MCF 10A (cell line): ENCODE data around the gene EXOG. TPM values are rescaled to one million over a fixed set of nuclear protein-coding genes. Genes with fewer than 3 reads are reported as not detected.

Experiments used
- BruUV-seq: library from RNA; stranded (reverse); fragments of 400-500 nt; replicated peaks from 2 replicates; lab custom pipeline; 2021; lab: Mats Ljungman, UMichigan
- CTCF ChIA-PET: fragments of 300-600 bp; sonication (Branson Sonifier 250); formaldehyde crosslinking; extraction: SDS; loops from one replicate; lab custom pipeline; 2021; ENCODE audit warnings: antibody characterized with exemption, inconsistent platforms; lab: Yijun Ruan, JAX
- POLR2A ChIA-PET: fragments of 300-600, 350-650 bp; sonication (Branson Sonifier 250); formaldehyde crosslinking; extraction: SDS; loops from one replicate; lab custom pipeline; 2020; ENCODE audit warnings: antibody characterized with exemption, inconsistent platforms; lab: Yijun Ruan, JAX
- DNase-seq: peaks from one replicate; pipeline ENCODE4 v3.0.0-alpha.2; 2018; ENCODE audit not compliant: unreplicated experiment
- H3K27ac Mint-ChIP-seq: one replicate; pipeline ENCODE4 v1.8.0; 2022; ENCODE audit warnings: mild to moderate bottlenecking, low read depth, mixed read lengths; ENCODE audit not compliant: unreplicated experiment
- H3K27me3 Mint-ChIP-seq: one replicate; pipeline ENCODE4 v1.8.0; 2022; ENCODE audit warnings: mixed read lengths; ENCODE audit not compliant: insufficient read depth, unreplicated experiment
- H3K36me3 Mint-ChIP-seq: one replicate; pipeline ENCODE4 v1.8.0; 2022; ENCODE audit warnings: mild to moderate bottlenecking, moderate library complexity, mixed read lengths; ENCODE audit not compliant: insufficient read depth, unreplicated experiment
- H3K4me1 Mint-ChIP-seq: one replicate; pipeline ENCODE4 v1.8.0; 2022; ENCODE audit warnings: mixed read lengths; ENCODE audit not compliant: insufficient read depth, unreplicated experiment
- H3K4me3 Mint-ChIP-seq: one replicate; pipeline ENCODE4 v1.8.0; 2022; ENCODE audit warnings: mild to moderate bottlenecking, moderate library complexity, mixed read lengths; ENCODE audit not compliant: unreplicated experiment
- H3K9me3 Mint-ChIP-seq: one replicate; pipeline ENCODE4 v1.8.0; 2022; ENCODE audit warnings: mixed read lengths; ENCODE audit not compliant: unreplicated experiment
- CTCF ChIP-seq: fragments of 200-600 bp; IDR thresholded peaks from one replicate; pipeline ENCODE4 v1.8.0; 2022; ENCODE audit warnings: antibody characterized with exemption, mild to moderate bottlenecking; ENCODE audit not compliant: unreplicated experiment
- intact Hi-C: fragments of 100-400 bp; cut with micrococcal nuclease; formaldehyde crosslinking; loops from 2 replicates; pipeline ENCODE4 v1.14.1; 2022
- total RNA-seq: library from RNA; stranded (reverse); gene quantifications from 2 replicates; pipeline ENCODE4 v1.2.3, GENCODE V29; 2022

The EXOG gene
- total RNA-seq, 1 experiment from 2014 or later = 17.5 TPM

- intact Hi-C loops = no loop called here
- DNase-seq = no peak
- no peak for TF ChIP-seq CTCF
- ChIA-PET POLR2A (interaction anchor here (0.8 kb wide), 1 partner anchor 20 kb away, joined by 3 read pairs; no protein-coding TSS in a partner anchor), CTCF (interaction anchor here (0.9 to 6.3 kb wide), 5 partner anchors 8 to 127 kb away, joined by 3 to 45 read pairs (median 3); partner anchors contain the start of gene XYLB)
- Mint-ChIP-seq H3K36me3 (no peaks in the 10 kb centered on the region), H3K27me3 (no peaks in the 10 kb centered on the region), H3K9me3 (peaks cover 20% of the 10 kb centered on the region), H3K4me1 (no peaks in the 10 kb centered on the region), H3K4me3 (no peak overlapping the region), H3K27ac (no peak overlapping the region)
- no TSS peak for BruUV-seq
These were observed 23.8 kb upstream of the EXOG start for GRCh38 chr3:38472342-38472741.

- ChIA-PET POLR2A (no interaction called here), CTCF (interaction anchor here (0.6 to 1.2 kb wide), 4 partner anchors 9 to 499 kb away, joined by 3 to 7 read pairs (median 4); partner anchors contain the start of gene XYLB)
- Mint-ChIP-seq H3K4me3 (no peak overlapping the region), H3K9me3 (peaks cover 20% of the 10 kb centered on the region), H3K27me3 (no peaks in the 10 kb centered on the region), H3K36me3 (no peaks in the 10 kb centered on the region), H3K27ac (no peak overlapping the region), H3K4me1 (no peaks in the 10 kb centered on the region)
- intact Hi-C loops = no loop called here
- BruUV-seq = no TSS peak
- DNase-seq = no peak
- no peak for TF ChIP-seq CTCF
These were observed 22.9 kb upstream of the EXOG start for GRCh38 chr3:38473229-38473628.

GRCh38 chr3:38474928-38475605, 21.1 kb upstream of the EXOG start:
- Mint-ChIP-seq H3K27me3 (no peaks in the 10 kb centered on the region), H3K9me3 (peaks cover 7% of the 10 kb centered on the region), H3K4me1 (no peaks in the 10 kb centered on the region), H3K36me3 (no peaks in the 10 kb centered on the region), H3K4me3 (no peak overlapping the region), H3K27ac (no peak overlapping the region)
- BruUV-seq = no TSS peak
- intact Hi-C loops = no loop called here
- POLR2A ChIA-PET = no interaction called here
- no peak for DNase-seq
- CTCF ChIA-PET = interaction anchor here (0.6 kb wide), 2 partner anchors 96 to 316 kb away, joined by 3 read pairs; no protein-coding TSS in a partner anchor
- no peak for TF ChIP-seq CTCF

GRCh38 chr3:38475716-38476115, 20.4 kb upstream of the EXOG start:
- no peaks in the 10 kb centered on the region for H3K27me3 Mint-ChIP-seq
- POLR2A ChIA-PET = no interaction called here
- no TSS peak for BruUV-seq
- no peak for DNase-seq
- H3K9me3 Mint-ChIP-seq = peaks cover under 1% of the 10 kb centered on the region
- no peaks in the 10 kb centered on the region for H3K36me3 Mint-ChIP-seq
- no peak for TF ChIP-seq CTCF
- H3K4me3 Mint-ChIP-seq = no peak overlapping the region
- H3K27ac Mint-ChIP-seq = no peak overlapping the region
- CTCF ChIA-PET = no interaction called here
- no peaks in the 10 kb centered on the region for H3K4me1 Mint-ChIP-seq
- intact Hi-C loops = no loop called here
